Cardiac fibroblast (primary cell): ENCODE measurements around the gene CATSPER1.

Source experiments
- DNase-seq, 2 donors: peaks; one replicate each; pipeline versions ENCODE4 v3.0.0 to v3.0.0-alpha.2; 2010; ENCODE audit warnings: low read depth in 2 of 2
- H3K4me3 ChIP-seq, 2 donors: replicated peaks in 1 of 2; 1 replicate in 1 of 2; 2 replicates in 1 of 2; pipeline ENCODE4 v1.5.1; 2011; ENCODE audit warnings: low read depth in 2 of 2, low read length in 2 of 2, mild to moderate bottlenecking in 2 of 2, moderate library complexity in 1 of 2
- TF ChIP-seq, protein P1 (sequence below): IDR thresholded peaks from one replicate; pipeline ENCODE4 v1.5.1; 2011; ENCODE audit warnings: low read depth, mild to moderate bottlenecking, low read length, inconsistent platforms

CATSPER1 gene

GRCh38 chr11:66002648-66003225 is 23.5 kb downstream of the CATSPER1 start:
- TF ChIP-seq, protein P1, sequence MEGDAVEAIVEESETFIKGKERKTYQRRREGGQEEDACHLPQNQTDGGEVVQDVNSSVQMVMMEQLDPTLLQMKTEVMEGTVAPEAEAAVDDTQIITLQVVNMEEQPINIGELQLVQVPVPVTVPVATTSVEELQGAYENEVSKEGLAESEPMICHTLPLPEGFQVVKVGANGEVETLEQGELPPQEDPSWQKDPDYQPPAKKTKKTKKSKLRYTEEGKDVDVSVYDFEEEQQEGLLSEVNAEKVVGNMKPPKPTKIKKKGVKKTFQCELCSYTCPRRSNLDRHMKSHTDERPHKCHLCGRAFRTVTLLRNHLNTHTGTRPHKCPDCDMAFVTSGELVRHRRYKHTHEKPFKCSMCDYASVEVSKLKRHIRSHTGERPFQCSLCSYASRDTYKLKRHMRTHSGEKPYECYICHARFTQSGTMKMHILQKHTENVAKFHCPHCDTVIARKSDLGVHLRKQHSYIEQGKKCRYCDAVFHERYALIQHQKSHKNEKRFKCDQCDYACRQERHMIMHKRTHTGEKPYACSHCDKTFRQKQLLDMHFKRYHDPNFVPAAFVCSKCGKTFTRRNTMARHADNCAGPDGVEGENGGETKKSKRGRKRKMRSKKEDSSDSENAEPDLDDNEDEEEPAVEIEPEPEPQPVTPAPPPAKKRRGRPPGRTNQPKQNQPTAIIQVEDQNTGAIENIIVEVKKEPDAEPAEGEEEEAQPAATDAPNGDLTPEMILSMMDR = peak; percentile 21
- DNase-seq = peak; percentile 45 to 46
- H3K4me3 ChIP-seq = peak overlapping the region; percentile 67 to 91

- DNase-seq = peak; percentile 99 to 100
- H3K4me3 ChIP-seq = peak within 1 kb of the TSS; percentile 67 to 91
- TF ChIP-seq, protein P1 = no peak
Measured at GRCh38 chr11:66001942-66002647, 24.2 kb downstream of the CATSPER1 start, which contains the start of the genes BANF1 and EIF1AD. TSS of gene BANF1 (plus strand) at chr11:66002503. CDS start at chr11:66003251, 748 bp downstream. TSS of gene EIF1AD (minus strand) at chr11:66002157. CDS start at chr11:66000389, 1,768 bp downstream.

DNA sequence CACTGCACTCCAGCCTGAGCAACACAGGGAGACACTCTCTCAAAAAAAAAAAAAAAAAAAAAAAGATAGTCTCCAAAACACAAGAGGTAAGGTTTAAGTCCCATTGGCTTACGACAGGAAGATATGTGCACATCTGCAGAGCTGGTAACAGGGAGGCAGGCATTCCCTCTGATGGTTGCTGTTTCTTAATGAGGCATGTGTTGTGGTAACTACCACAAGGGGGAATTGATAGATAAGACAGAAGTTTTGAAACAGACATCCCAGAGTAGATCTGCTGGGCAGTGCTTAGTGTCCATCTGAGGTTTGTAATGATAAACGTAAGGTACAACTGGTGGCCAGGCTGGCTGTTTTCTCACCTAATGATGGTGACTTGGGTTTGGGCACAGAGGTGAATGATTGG is 29.0 kb downstream of the CATSPER1 start:
- DNase-seq = peak in 1 of 2 donors; percentile 15
- no peak overlapping the region for H3K4me3 ChIP-seq
- TF ChIP-seq, protein P1 = no peak

GRCh38 chr11:65992056-65992455 is 34.2 kb downstream of the CATSPER1 start:
- TF ChIP-seq, protein P1 = no peak
- H3K4me3 ChIP-seq = no peak overlapping the region
- no peak for DNase-seq

DNA sequence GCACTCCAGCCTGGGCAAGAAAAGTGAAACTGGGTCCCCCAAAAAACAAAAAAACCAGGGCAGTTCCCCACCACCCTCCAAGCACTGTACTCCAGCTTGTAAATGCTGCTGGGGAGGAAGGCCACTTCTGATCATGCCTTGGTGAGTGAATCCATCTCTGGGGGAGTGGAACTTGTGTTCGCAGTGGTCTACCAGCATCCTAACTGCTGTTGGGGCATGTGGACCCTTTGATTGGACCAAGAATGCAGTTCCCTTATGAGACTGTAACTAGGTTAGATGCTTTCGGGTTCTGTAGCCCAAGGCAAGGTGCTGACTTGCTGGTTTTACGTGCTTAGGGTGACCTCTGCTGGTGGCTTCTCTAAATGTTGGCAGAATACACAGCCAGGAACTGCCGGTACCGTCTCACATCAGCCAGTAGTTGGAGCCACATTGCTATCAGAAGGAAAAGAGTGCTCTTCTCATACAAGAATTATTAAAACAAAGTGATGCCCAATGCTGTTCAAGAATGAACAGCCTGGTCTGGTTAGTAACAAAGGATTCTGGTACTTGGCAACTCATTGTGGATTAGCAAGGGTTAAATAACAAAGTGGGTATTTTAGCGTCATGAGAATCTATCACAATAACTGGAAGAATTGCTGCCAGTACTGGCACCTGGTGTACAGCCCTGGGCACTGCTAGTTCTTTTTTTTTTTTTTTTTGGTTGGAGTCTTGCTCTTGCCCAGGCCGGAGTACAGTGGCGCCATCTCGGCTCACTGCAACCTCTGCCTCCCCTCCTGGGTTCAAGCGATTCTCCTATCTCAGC is 37.3 kb downstream of the CATSPER1 start:
- peak; percentile 98 for DNase-seq
- TF ChIP-seq, protein P1 = peak; percentile 82
- no peak overlapping the region for H3K4me3 ChIP-seq

- TF ChIP-seq, protein P1 = no peak
- no peak for DNase-seq
- no peak overlapping the region for H3K4me3 ChIP-seq
Measured at GRCh38 chr11:65987336-65987735, 38.9 kb downstream of the CATSPER1 start.
